H1 (cell line): ENCODE measurements around the gene CORO7. TPM values are rescaled to one million over a fixed set of nuclear protein-coding genes. Genes with fewer than 3 reads are reported as not detected.

Source experiments
- BRCA1 ChIP-seq: IDR thresholded peaks from 2 replicates; pipeline ENCODE4 v1.6.1; 2012; ENCODE audit warnings: low read depth, low read length, improper control_type of control experiment
- CBX5 ChIP-seq: fragments of 300-800, 300-1000 bp; sonication (generic); IDR thresholded peaks from 2 replicates; pipeline ENCODE4 v1.7.1; 2016; ENCODE audit warnings: antibody characterized with exemption, low read length, low read depth
- CBX8 ChIP-seq: fragments of 300-800, 300-1000 bp; sonication (generic); IDR thresholded peaks from 2 replicates; pipeline ENCODE4 v1.7.1; 2016; ENCODE audit warnings: low read depth, low read length, borderline replicate concordance
- CEBPB ChIP-seq: IDR thresholded peaks from 2 replicates; pipeline ENCODE4 v1.6.1; 2012; ENCODE audit warnings: low read depth, low read length
- HDAC2 ChIP-seq, 2 experiments: fragments of 300-600 bp in 1 of 2; sonication (generic) in 1 of 2; IDR thresholded peaks; 2 replicates each; pipeline ENCODE4 v1.6.1; 2011 to 2012; ENCODE audit warnings: low read depth in 2 of 2, low read length in 2 of 2, mild to moderate bottlenecking in 2 of 2, moderate library complexity in 2 of 2, borderline replicate concordance in 1 of 2, inconsistent platforms in 1 of 2
- KDM1A ChIP-seq: fragments of 200-600, 300-600 bp; sonication (generic); IDR thresholded peaks from 2 replicates; pipeline ENCODE4 v1.7.1; 2016; ENCODE audit warnings: mild to moderate bottlenecking, low read length, borderline replicate concordance
- POU5F1 ChIP-seq: IDR thresholded peaks from 2 replicates; pipeline ENCODE4 v1.6.1; 2011; ENCODE audit warnings: low read depth, mild to moderate bottlenecking, low read length, moderate library complexity
- SP2 ChIP-seq: IDR thresholded peaks from 2 replicates; pipeline ENCODE4 v1.6.1; 2012; ENCODE audit warnings: mild to moderate bottlenecking, low read length, inconsistent platforms
- SP4 ChIP-seq: IDR thresholded peaks from 2 replicates; pipeline ENCODE4 v1.6.1; 2012; ENCODE audit warnings: low read length, inconsistent platforms
- TBP ChIP-seq: IDR thresholded peaks from 2 replicates; pipeline ENCODE4 v1.6.1; 2011; ENCODE audit warnings: low read depth, low read length, improper control_type of control experiment
- TEAD4 ChIP-seq: IDR thresholded peaks from 2 replicates; pipeline ENCODE4 v1.6.1; 2012; ENCODE audit warnings: low read depth, low read length, inconsistent platforms, mixed read lengths
- polyA plus RNA-seq, 7 experiments: library from polyadenylated mRNA; depleted of rRNA in 3 of 7; stranded (reverse) in 5 of 7; unstranded in 2 of 7; fragments of >200 nt in 5 of 7; fragments of 200-250 nt in 2 of 7; gene quantifications; 1 replicate in 5 of 7; 2 replicates in 1 of 7; 4 replicates in 1 of 7; pipeline versions ENCODE4 v1.2.1 to v1.2.3, GENCODE V29; 2011 to 2013; ENCODE audit warnings: missing spikeins in 2 of 7, mixed read lengths in 2 of 7
- total RNA-seq: library from RNA; stranded (reverse); fragmentation: NEBNext Ultra II Directional; extraction: Animal tissue kit (Norgen Biotek cat#: 25700); gene quantifications from 2 replicates; pipeline ENCODE4 v1.2.1, GENCODE V29; 2021
- TF ChIP-seq, protein P1 (sequence below): fragments of 300-600 bp; sonication (generic); IDR thresholded peaks from 2 replicates; pipeline ENCODE4 v1.7.1; 2012; ENCODE audit warnings: low read length, moderate library complexity, mild to moderate bottlenecking, inconsistent platforms; ENCODE audit not compliant: insufficient replicate concordance

CORO7 gene
- total and polyA plus RNA-seq, 2 of the 8 experiments (the other 6 are each of a cell fraction or from before 2014, with no cell fraction given) = 25.2 to 29.8 TPM

DNA sequence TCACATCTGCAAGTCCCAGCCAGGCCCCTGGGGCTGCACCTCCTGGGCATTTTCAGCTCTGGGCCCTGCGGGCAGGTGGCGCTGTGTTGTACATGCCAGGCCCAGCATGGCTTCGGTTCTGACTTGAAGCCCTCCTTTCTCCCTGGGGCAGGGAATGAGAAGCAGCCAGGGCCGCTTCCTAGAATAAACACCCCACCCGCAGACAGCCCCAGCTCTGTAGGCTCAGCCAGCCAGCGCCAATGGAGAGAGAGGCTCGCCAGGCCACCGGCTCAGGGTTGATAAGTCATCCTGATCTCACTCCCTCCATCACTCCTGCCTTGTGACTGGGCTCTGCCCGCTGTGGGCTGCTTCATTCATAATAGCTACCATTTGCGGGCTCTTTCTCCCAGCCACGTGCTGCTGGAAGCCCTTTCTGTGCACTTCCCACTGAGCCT, 106.5 kb downstream of the CORO7 start (continued):
- TF ChIP-seq CBX5 (no peak), CEBPB (no peak), SP2 (no peak), TBP (no peak; the same call in none of the 2 replicates), POU5F1 (no peak), TEAD4 (peak; percentile 96), KDM1A (peak; percentile 63; the same call in 1 of the 2 replicates), SP4 (no peak), HDAC2 (IDR thresholded peaks at IDR 0.05; ENCODE audit: borderline replicate concordance in 1 of 2, low read depth in 2 of 2, low read length in 2 of 2) (peak; percentile 23 to 61; a peak in 1 of 4 replicates), BRCA1 (no peak), CBX8 (no peak)
- TF ChIP-seq, protein P1, sequence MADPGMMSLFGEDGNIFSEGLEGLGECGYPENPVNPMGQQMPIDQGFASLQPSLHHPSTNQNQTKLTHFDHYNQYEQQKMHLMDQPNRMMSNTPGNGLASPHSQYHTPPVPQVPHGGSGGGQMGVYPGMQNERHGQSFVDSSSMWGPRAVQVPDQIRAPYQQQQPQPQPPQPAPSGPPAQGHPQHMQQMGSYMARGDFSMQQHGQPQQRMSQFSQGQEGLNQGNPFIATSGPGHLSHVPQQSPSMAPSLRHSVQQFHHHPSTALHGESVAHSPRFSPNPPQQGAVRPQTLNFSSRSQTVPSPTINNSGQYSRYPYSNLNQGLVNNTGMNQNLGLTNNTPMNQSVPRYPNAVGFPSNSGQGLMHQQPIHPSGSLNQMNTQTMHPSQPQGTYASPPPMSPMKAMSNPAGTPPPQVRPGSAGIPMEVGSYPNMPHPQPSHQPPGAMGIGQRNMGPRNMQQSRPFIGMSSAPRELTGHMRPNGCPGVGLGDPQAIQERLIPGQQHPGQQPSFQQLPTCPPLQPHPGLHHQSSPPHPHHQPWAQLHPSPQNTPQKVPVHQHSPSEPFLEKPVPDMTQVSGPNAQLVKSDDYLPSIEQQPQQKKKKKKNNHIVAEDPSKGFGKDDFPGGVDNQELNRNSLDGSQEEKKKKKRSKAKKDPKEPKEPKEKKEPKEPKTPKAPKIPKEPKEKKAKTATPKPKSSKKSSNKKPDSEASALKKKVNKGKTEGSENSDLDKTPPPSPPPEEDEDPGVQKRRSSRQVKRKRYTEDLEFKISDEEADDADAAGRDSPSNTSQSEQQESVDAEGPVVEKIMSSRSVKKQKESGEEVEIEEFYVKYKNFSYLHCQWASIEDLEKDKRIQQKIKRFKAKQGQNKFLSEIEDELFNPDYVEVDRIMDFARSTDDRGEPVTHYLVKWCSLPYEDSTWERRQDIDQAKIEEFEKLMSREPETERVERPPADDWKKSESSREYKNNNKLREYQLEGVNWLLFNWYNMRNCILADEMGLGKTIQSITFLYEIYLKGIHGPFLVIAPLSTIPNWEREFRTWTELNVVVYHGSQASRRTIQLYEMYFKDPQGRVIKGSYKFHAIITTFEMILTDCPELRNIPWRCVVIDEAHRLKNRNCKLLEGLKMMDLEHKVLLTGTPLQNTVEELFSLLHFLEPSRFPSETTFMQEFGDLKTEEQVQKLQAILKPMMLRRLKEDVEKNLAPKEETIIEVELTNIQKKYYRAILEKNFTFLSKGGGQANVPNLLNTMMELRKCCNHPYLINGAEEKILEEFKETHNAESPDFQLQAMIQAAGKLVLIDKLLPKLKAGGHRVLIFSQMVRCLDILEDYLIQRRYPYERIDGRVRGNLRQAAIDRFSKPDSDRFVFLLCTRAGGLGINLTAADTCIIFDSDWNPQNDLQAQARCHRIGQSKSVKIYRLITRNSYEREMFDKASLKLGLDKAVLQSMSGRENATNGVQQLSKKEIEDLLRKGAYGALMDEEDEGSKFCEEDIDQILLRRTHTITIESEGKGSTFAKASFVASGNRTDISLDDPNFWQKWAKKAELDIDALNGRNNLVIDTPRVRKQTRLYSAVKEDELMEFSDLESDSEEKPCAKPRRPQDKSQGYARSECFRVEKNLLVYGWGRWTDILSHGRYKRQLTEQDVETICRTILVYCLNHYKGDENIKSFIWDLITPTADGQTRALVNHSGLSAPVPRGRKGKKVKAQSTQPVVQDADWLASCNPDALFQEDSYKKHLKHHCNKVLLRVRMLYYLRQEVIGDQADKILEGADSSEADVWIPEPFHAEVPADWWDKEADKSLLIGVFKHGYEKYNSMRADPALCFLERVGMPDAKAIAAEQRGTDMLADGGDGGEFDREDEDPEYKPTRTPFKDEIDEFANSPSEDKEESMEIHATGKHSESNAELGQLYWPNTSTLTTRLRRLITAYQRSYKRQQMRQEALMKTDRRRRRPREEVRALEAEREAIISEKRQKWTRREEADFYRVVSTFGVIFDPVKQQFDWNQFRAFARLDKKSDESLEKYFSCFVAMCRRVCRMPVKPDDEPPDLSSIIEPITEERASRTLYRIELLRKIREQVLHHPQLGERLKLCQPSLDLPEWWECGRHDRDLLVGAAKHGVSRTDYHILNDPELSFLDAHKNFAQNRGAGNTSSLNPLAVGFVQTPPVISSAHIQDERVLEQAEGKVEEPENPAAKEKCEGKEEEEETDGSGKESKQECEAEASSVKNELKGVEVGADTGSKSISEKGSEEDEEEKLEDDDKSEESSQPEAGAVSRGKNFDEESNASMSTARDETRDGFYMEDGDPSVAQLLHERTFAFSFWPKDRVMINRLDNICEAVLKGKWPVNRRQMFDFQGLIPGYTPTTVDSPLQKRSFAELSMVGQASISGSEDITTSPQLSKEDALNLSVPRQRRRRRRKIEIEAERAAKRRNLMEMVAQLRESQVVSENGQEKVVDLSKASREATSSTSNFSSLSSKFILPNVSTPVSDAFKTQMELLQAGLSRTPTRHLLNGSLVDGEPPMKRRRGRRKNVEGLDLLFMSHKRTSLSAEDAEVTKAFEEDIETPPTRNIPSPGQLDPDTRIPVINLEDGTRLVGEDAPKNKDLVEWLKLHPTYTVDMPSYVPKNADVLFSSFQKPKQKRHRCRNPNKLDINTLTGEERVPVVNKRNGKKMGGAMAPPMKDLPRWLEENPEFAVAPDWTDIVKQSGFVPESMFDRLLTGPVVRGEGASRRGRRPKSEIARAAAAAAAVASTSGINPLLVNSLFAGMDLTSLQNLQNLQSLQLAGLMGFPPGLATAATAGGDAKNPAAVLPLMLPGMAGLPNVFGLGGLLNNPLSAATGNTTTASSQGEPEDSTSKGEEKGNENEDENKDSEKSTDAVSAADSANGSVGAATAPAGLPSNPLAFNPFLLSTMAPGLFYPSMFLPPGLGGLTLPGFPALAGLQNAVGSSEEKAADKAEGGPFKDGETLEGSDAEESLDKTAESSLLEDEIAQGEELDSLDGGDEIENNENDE = no peak
